Measurements from ENCODE around the gene SERTAD1. TPM values are rescaled to one million over a fixed set of nuclear protein-coding genes. Genes with fewer than 3 reads are reported as not detected.

The SERTAD1 gene
- total and polyA plus RNA-seq, 2 of the 8 experiments (the other 6 are each of a cell fraction or from before 2014, with no cell fraction given): 5.4 to 6.6 TPM

DNA sequence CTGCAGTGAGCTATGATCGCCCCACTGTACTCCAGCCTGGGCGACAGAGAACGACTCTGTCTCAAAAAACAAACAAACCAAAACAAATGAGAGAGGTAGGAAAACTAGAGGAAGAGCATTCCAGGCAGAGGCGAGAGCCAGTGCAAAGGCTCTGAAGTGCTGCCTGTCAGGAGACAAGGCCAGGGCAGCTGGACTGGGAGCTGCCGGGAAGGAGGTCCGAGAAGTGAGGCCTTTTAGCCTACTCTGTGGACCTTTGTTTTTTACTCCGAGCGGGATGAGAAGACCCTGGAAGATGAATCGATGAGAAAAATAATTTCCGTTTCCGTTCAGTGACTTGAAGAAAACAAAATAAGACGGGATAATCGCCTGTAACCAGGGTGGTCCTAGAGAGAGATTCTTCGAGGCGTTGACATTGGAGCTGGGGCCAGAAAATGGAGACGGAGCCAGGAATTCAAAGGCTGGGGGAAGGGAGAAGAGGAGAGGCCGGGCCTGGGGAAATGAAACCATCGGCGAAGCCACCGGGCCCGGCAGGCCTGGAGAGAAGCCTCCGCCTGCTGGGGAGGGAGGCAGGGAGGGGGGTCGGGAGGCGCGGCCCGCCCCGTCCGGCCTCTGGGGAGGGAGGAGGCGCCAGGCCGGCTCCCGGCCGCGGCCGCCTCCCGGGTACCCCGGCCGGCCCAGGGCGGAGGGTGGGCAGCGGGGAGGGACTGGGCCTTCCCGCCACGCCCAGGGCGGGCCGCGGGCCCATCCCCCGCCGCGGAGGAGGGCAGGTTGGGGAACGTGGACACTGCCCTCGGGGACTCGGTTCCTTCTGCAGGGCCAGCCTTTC is 7.8 kb upstream of the SERTAD1 start (continued):
- TF ChIP-seq CHD7 (IDR thresholded peaks at IDR 0.05; ENCODE audit: insufficient replicate concordance, low read length): no peak
- TF ChIP-seq RNF2 (IDR thresholded peaks at IDR 0.05; ENCODE audit: borderline replicate concordance, low read depth, low read length, missing control alignments, poor library complexity, severe bottlenecking): no peak
- TF ChIP-seq RAD21 (IDR thresholded peaks at IDR 0.05 in 1 of 2, conservative IDR thresholded peaks at IDR 0.05 in 1 of 2; ENCODE audit: low read depth in 2 of 2, low read length in 2 of 2): no peak
- TF ChIP-seq HDAC2 (IDR thresholded peaks at IDR 0.05; ENCODE audit: borderline replicate concordance in 1 of 2, low read depth in 2 of 2, low read length in 2 of 2): no peak
- TF ChIP-seq CTCF (IDR thresholded peaks at IDR 0.05; ENCODE audit: control extremely low read depth in 1 of 3, insufficient read depth in 1 of 3, low read depth in 1 of 3, low read length in 3 of 3): no peak
